HEK293 (cell line): Measurements from ENCODE around the gene APOH.

Experiments
- CTCF ChIA-PET: fragments of 350-600 bp; formaldehyde crosslinking; extraction: SDS; loops from one replicate; lab custom pipeline; 2021; ENCODE audit warnings: antibody characterized with exemption; lab: Yijun Ruan, JAX
- POLR2A ChIA-PET: fragments of 300-600 bp; formaldehyde crosslinking; extraction: SDS; loops from one replicate; lab custom pipeline; 2020; ENCODE audit warnings: antibody characterized with exemption, inconsistent platforms; lab: Yijun Ruan, JAX
- H3K27ac ChIP-seq: fragments of 200-500 bp; sonication (Bioruptor generic); 2 replicates; pipeline ENCODE4 v1.5.1; 2014; ENCODE audit warnings: low read depth, low read length, control low read depth, inconsistent platforms; ENCODE audit errors: extremely low read depth
- H3K36me3 ChIP-seq, 2 experiments: fragments of 200-500 bp in 1 of 2; sonication (Bioruptor generic) in 1 of 2; 1 replicate in 1 of 2; 2 replicates in 1 of 2; pipeline ENCODE4 v1.5.1; 2014 to 2017; ENCODE audit warnings: inconsistent platforms in 2 of 2, low read length in 2 of 2; ENCODE audit not compliant: control insufficient read depth in 2 of 2, insufficient read depth in 1 of 2
- H3K4me1 ChIP-seq: fragments of 200-500 bp; sonication (Bioruptor generic); 2 replicates; pipeline ENCODE4 v1.5.1; 2014; ENCODE audit warnings: mild to moderate bottlenecking, low read length, inconsistent platforms; ENCODE audit not compliant: control insufficient read depth, insufficient read depth
- H3K4me3 ChIP-seq: 2 replicates; pipeline ENCODE4 v1.5.1; 2011; ENCODE audit warnings: low read depth, mild to moderate bottlenecking, control low read depth, low read length, moderate library complexity
- H3K9me3 ChIP-seq: fragments of 200-500 bp; sonication (Bioruptor generic); 2 replicates; pipeline ENCODE4 v1.5.1; 2014; ENCODE audit warnings: low read depth, low read length, inconsistent platforms; ENCODE audit not compliant: control insufficient read depth, insufficient read depth
- BCL11A ChIP-seq: fragments of 450-650 bp; formaldehyde crosslinking; IDR thresholded peaks from 2 replicates; pipeline ENCODE4 v1.5.1; 2016; ENCODE audit warnings: low read depth, missing biosample characterization, missing genetic modification characterization
- BCL11B ChIP-seq: fragments of 450-650 bp; formaldehyde crosslinking; IDR thresholded peaks from 2 replicates; pipeline ENCODE4 v1.5.1; 2016; ENCODE audit warnings: low read depth, missing biosample characterization, missing genetic modification characterization
- GFI1B ChIP-seq: fragments of 450-650 bp; formaldehyde crosslinking; IDR thresholded peaks from 2 replicates; pipeline ENCODE4 v1.5.1; 2016; ENCODE audit warnings: missing biosample characterization, missing genetic modification characterization
- GLI2 ChIP-seq: fragments of 450-650 bp; formaldehyde crosslinking; IDR thresholded peaks from 2 replicates; pipeline ENCODE4; 2017; ENCODE audit warnings: missing biosample characterization, missing genetic modification characterization, low read depth, borderline replicate concordance
- HOXD13 ChIP-seq: sonication (generic); formaldehyde crosslinking; IDR thresholded peaks from 2 replicates; pipeline ENCODE4 v1.8.0; 2022; ENCODE audit warnings: missing genetic modification reagents, borderline replicate concordance
- OVOL3 ChIP-seq: fragments of 450-650 bp; formaldehyde crosslinking; IDR thresholded peaks from 2 replicates; pipeline ENCODE4 v1.5.1; 2016; ENCODE audit warnings: missing biosample characterization, missing genetic modification characterization
- SCRT1 ChIP-seq: fragments of 450-650 bp; formaldehyde crosslinking; IDR thresholded peaks from 2 replicates; pipeline ENCODE4 v1.5.1; 2016; ENCODE audit warnings: missing biosample characterization, missing genetic modification characterization, borderline replicate concordance
- SP3 ChIP-seq: fragments of 450-650 bp; formaldehyde crosslinking; IDR thresholded peaks from 2 replicates; pipeline ENCODE4 v1.5.1; 2016; ENCODE audit warnings: missing biosample characterization, missing genetic modification characterization
- WT1 ChIP-seq: fragments of 450-650 bp; formaldehyde crosslinking; IDR thresholded peaks from 2 replicates; pipeline ENCODE4 v1.5.1; 2016; ENCODE audit warnings: missing biosample characterization, missing genetic modification characterization
- ZBTB8A ChIP-seq: fragments of 450-650 bp; formaldehyde crosslinking; IDR thresholded peaks from 2 replicates; pipeline ENCODE4 v1.5.1; 2016; ENCODE audit warnings: missing biosample characterization, missing genetic modification characterization
- ZEB2 ChIP-seq: fragments of 450-650 bp; formaldehyde crosslinking; IDR thresholded peaks from 2 replicates; pipeline ENCODE4 v1.5.1; 2016; ENCODE audit warnings: missing biosample characterization, missing genetic modification characterization
- ZNF223 ChIP-seq: fragments of 450-650 bp; formaldehyde crosslinking; IDR thresholded peaks from 2 replicates; pipeline ENCODE4 v1.5.1; 2016; ENCODE audit warnings: missing biosample characterization, missing genetic modification characterization
- ZNF23 ChIP-seq: fragments of 450-650 bp; formaldehyde crosslinking; IDR thresholded peaks from 2 replicates; pipeline ENCODE4 v1.5.1; 2016; ENCODE audit warnings: missing biosample characterization, missing genetic modification characterization, borderline replicate concordance
- ZNF239 ChIP-seq: fragments of 450-650 bp; formaldehyde crosslinking; IDR thresholded peaks from 2 replicates; pipeline ENCODE4 v1.5.1; 2016; ENCODE audit warnings: missing biosample characterization, missing genetic modification characterization
- ZNF366 ChIP-seq: fragments of 450-650 bp; formaldehyde crosslinking; conservative IDR thresholded peaks from 2 replicates; pipeline ENCODE4 v1.5.1; 2016; ENCODE audit warnings: missing biosample characterization, missing genetic modification characterization
- ZNF513 ChIP-seq: fragments of 450-650 bp; IDR thresholded peaks from 2 replicates; pipeline ENCODE4 v1.5.1; 2018; ENCODE audit warnings: missing biosample characterization, missing genetic modification characterization
- ZNF549 ChIP-seq: fragments of 450-650 bp; IDR thresholded peaks from 2 replicates; pipeline ENCODE4 v1.5.1; 2018; ENCODE audit warnings: missing biosample characterization, missing genetic modification characterization, mild to moderate bottlenecking, inconsistent platforms, moderate library complexity
- ZNF558 ChIP-seq: fragments of 450-650 bp; formaldehyde crosslinking; IDR thresholded peaks from 2 replicates; pipeline ENCODE4 v1.5.1; 2016; ENCODE audit warnings: missing biosample characterization, missing genetic modification characterization
- ZNF600 ChIP-seq: fragments of 450-650 bp; formaldehyde crosslinking; IDR thresholded peaks from 2 replicates; pipeline ENCODE4 v1.5.1; 2016; ENCODE audit warnings: missing biosample characterization, missing genetic modification characterization
- ZNF747 ChIP-seq: fragments of 450-650 bp; formaldehyde crosslinking; IDR thresholded peaks from 2 replicates; pipeline ENCODE4 v1.5.1; 2016; ENCODE audit warnings: missing biosample characterization, missing genetic modification characterization
- ZNF76 ChIP-seq: fragments of 450-650 bp; formaldehyde crosslinking; IDR thresholded peaks from 2 replicates; pipeline ENCODE4; 2016; ENCODE audit warnings: low read depth, missing biosample characterization, missing genetic modification characterization, borderline replicate concordance
- ZNF776 ChIP-seq: fragments of 450-650 bp; formaldehyde crosslinking; IDR thresholded peaks from 2 replicates; pipeline ENCODE4 v1.5.0; 2017; ENCODE audit warnings: missing biosample characterization, missing genetic modification characterization, borderline replicate concordance
- ZXDB ChIP-seq: fragments of 450-650 bp; formaldehyde crosslinking; IDR thresholded peaks from 2 replicates; pipeline ENCODE4 v1.5.1; 2016; ENCODE audit warnings: missing biosample characterization, missing genetic modification characterization
- TF ChIP-seq, protein P1 (sequence below): fragments of 450-650 bp; formaldehyde crosslinking; conservative IDR thresholded peaks from 2 replicates; pipeline ENCODE4 v1.5.1; 2016; ENCODE audit warnings: low read depth, missing biosample characterization, missing genetic modification characterization
- TF ChIP-seq, protein P2 (sequence below): fragments of 450-650 bp; formaldehyde crosslinking; IDR thresholded peaks from 2 replicates; pipeline ENCODE4 v1.5.1; 2016; ENCODE audit warnings: missing biosample characterization, missing genetic modification characterization
- TF ChIP-seq, protein P3 (sequence below): fragments of 450-650 bp; formaldehyde crosslinking; IDR thresholded peaks from 2 replicates; pipeline ENCODE4; 2016; ENCODE audit warnings: missing biosample characterization, missing genetic modification characterization

The APOH gene

GRCh38 chr17:66211047-66211810, 18.0 kb downstream of the APOH start:
- POLR2A ChIA-PET: no interaction called here
- Histone ChIP-seq H3K4me1 (no peaks in the 10 kb centered on the region), H3K9me3 (no peaks in the 10 kb centered on the region), H3K36me3 (no peaks in the 10 kb centered on the region)
- TF ChIP-seq OVOL3 (tag by site-specific recombination) (no peak), ZNF223 (tag by site-specific recombination) (no peak), GLI2 (tag by site-specific recombination) (no peak), ZNF549 (tag by site-specific recombination) (no peak), ZNF776 (tag by site-specific recombination) (no peak), ZNF366 (no peak), ZEB2 (no peak), ZNF76 (tag by site-specific recombination) (no peak), GFI1B (no peak), ZNF23 (tag by site-specific recombination) (no peak), ZNF558 (no peak), SP3 (tag by site-specific recombination) (no peak), ZNF513 (tag by site-specific recombination) (no peak)
- TF ChIP-seq, protein P1, sequence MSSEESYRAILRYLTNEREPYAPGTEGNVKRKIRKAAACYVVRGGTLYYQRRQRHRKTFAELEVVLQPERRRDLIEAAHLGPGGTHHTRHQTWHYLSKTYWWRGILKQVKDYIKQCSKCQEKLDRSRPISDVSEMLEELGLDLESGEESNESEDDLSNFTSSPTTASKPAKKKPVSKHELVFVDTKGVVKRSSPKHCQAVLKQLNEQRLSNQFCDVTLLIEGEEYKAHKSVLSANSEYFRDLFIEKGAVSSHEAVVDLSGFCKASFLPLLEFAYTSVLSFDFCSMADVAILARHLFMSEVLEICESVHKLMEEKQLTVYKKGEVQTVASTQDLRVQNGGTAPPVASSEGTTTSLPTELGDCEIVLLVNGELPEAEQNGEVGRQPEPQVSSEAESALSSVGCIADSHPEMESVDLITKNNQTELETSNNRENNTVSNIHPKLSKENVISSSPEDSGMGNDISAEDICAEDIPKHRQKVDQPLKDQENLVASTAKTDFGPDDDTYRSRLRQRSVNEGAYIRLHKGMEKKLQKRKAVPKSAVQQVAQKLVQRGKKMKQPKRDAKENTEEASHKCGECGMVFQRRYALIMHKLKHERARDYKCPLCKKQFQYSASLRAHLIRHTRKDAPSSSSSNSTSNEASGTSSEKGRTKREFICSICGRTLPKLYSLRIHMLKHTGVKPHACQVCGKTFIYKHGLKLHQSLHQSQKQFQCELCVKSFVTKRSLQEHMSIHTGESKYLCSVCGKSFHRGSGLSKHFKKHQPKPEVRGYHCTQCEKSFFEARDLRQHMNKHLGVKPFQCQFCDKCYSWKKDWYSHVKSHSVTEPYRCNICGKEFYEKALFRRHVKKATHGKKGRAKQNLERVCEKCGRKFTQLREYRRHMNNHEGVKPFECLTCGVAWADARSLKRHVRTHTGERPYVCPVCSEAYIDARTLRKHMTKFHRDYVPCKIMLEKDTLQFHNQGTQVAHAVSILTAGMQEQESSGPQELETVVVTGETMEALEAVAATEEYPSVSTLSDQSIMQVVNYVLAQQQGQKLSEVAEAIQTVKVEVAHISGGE (tag by site-specific recombination): no peak
- TF ChIP-seq, protein P2, sequence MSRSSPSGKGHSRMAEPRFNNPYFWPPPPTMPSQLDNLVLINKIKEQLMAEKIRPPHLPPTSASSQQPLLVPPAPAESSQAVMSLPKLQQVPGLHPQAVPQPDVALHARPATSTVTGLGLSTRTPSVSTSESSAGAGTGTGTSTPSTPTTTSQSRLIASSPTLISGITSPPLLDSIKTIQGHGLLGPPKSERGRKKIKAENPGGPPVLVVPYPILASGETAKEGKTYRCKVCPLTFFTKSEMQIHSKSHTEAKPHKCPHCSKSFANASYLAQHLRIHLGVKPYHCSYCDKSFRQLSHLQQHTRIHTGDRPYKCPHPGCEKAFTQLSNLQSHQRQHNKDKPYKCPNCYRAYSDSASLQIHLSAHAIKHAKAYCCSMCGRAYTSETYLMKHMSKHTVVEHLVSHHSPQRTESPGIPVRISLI: no peak
- TF ChIP-seq, all 188 proteins: peak for 0
- no peak overlapping the region for H3K27ac ChIP-seq
- CTCF ChIA-PET: interaction anchor here (1.6 to 3.8 kb wide), 2 partner anchors 11 to 43 kb away, joined by 4 to 27 read pairs; no protein-coding TSS in a partner anchor
- H3K4me3 ChIP-seq: no peak overlapping the region

- Histone ChIP-seq H3K36me3 (no peaks in the 10 kb centered on the region), H3K4me1 (no peaks in the 10 kb centered on the region), H3K9me3 (no peaks in the 10 kb centered on the region), H3K27ac (no peak overlapping the region), H3K4me3 (no peak overlapping the region)
- POLR2A ChIA-PET: no interaction called here
- CTCF ChIA-PET: no interaction called here
- no peak for TF ChIP-seq ZNF600 (tag by site-specific recombination)
- no peak for TF ChIP-seq WT1 (tag by site-specific recombination)
- TF ChIP-seq SCRT1: no peak
- TF ChIP-seq ZNF513 (tag by site-specific recombination): no peak
- TF ChIP-seq BCL11B: no peak
- TF ChIP-seq ZNF239 (tag by site-specific recombination): no peak
- no peak for TF ChIP-seq HOXD13 (CRISPR knock-in tag)
- TF ChIP-seq, protein P3, sequence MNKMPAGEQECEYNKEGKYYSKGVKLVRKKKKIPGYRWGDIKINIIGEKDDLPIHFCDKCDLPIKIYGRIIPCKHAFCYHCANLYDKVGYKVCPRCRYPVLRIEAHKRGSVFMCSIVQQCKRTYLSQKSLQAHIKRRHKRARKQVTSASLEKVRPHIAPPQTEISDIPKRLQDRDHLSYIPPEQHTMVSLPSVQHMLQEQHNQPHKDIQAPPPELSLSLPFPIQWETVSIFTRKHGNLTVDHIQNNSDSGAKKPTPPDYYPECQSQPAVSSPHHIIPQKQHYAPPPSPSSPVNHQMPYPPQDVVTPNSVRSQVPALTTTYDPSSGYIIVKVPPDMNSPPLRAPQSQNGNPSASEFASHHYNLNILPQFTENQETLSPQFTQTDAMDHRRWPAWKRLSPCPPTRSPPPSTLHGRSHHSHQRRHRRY (tag by site-specific recombination): no peak
- no peak for TF ChIP-seq ZXDB (tag by site-specific recombination)
- no peak for TF ChIP-seq ZBTB8A (tag by site-specific recombination)
- no peak for TF ChIP-seq ZNF747 (tag by site-specific recombination)
- no peak for TF ChIP-seq BCL11A (tag by site-specific recombination)
Observed at GRCh38 chr17:66210208-66210574, 19.0 kb downstream of the APOH start.
